HG02981 (cell line): ENCODE results near the gene LSM14B.
"Not testable (repeated sequence)": the region's sequence is repeated elsewhere in the genome, so short reads cannot be mapped to it uniquely, and the experiment has no call there.

Source experiments
- ATAC-seq: cut with Tn5 transposase; IDR thresholded peaks from one replicate; pipeline ENCODE4 v1.9.1; 2021; ENCODE audit warnings: mild to moderate bottlenecking, moderate library complexity; ENCODE audit not compliant: unreplicated experiment

Gene LSM14B

GRCh38 chr20:62111148-62111547, 11.1 kb upstream of the LSM14B start:
- ATAC-seq: no peak

GRCh38 chr20:62112368-62112767, 9.9 kb upstream of the LSM14B start:
- no peak for ATAC-seq

GRCh38 chr20:62114894-62115293, 7.4 kb upstream of the LSM14B start:
- ATAC-seq: no peak

- not testable (repeated sequence) for ATAC-seq
Observed at GRCh38 chr20:62115800-62116407, 6.4 kb upstream of the LSM14B start.

GRCh38 chr20:62116558-62117361, 5.5 kb upstream of the LSM14B start:
- ATAC-seq: no peak

GRCh38 chr20:62117362-62117646, 5.0 kb upstream of the LSM14B start:
- no peak for ATAC-seq

GRCh38 chr20:62117658-62118057, 4.6 kb upstream of the LSM14B start:
- no peak for ATAC-seq

- ATAC-seq: no peak
Observed at GRCh38 chr20:62118113-62119043, 3.9 kb upstream of the LSM14B start.

GRCh38 chr20:62119115-62119514, 3.2 kb upstream of the LSM14B start:
- ATAC-seq: no peak

GRCh38 chr20:62119591-62120364, 2.5 kb upstream of the LSM14B start:
- ATAC-seq: no peak

GRCh38 chr20:62120365-62120762, 1.9 kb upstream of the LSM14B start:
- ATAC-seq: no peak

GRCh38 chr20:62120990-62121775, 1.1 kb upstream of the LSM14B start:
- ATAC-seq: peak; percentile 7

- peak; percentile 11 for ATAC-seq
Observed at GRCh38 chr20:62122654-62123449, 577 bp downstream of the LSM14B start.

- no peak for ATAC-seq
Observed at GRCh38 chr20:62123450-62124118, 1.3 kb downstream of the LSM14B start.

GRCh38 chr20:62126141-62126540, 3.9 kb downstream of the LSM14B start:
- ATAC-seq: no peak

- no peak for ATAC-seq
Observed at GRCh38 chr20:62127799-62128198, 5.5 kb downstream of the LSM14B start.

- no peak for ATAC-seq
Observed at GRCh38 chr20:62128502-62128901, 6.2 kb downstream of the LSM14B start.

GRCh38 chr20:62129731-62130531, 7.7 kb downstream of the LSM14B start:
- no peak for ATAC-seq
